HepG2 (cell line): Measurements from ENCODE around the gene ALOX12. TPM values are rescaled to one million over a fixed set of nuclear protein-coding genes. Genes with fewer than 3 reads are reported as not detected.

Source experiments
- ARNT2 ChIP-seq: sonication (generic); formaldehyde crosslinking; IDR thresholded peaks from 2 replicates; pipeline ENCODE4 v1.8.0; 2022; ENCODE audit warnings: mild to moderate bottlenecking, low read depth, missing genetic modification reagents, moderate library complexity
- GPN1 ChIP-seq: sonication (generic); formaldehyde crosslinking; IDR thresholded peaks from 2 replicates; pipeline ENCODE4 v1.5.1; 2020; ENCODE audit warnings: missing genetic modification reagents, borderline replicate concordance
- HBP1 ChIP-seq: IDR thresholded peaks from 2 replicates; pipeline ENCODE4 v1.6.1; 2016; ENCODE audit warnings: low read depth, control low read depth
- HNF4A ChIP-seq: sonication (generic); formaldehyde crosslinking; IDR thresholded peaks from 2 replicates; pipeline ENCODE4 v1.4.0; 2020; ENCODE audit warnings: missing genetic modification reagents
- KAT8 ChIP-seq: IDR thresholded peaks from 2 replicates; pipeline ENCODE4 v1.6.1; 2016; ENCODE audit warnings: missing genetic modification reagents, missing compliant biosample characterization
- KDM4B ChIP-seq: sonication (generic); formaldehyde crosslinking; IDR thresholded peaks from 2 replicates; pipeline ENCODE4 v1.4.0; 2020; ENCODE audit warnings: missing genetic modification reagents
- KDM5A ChIP-seq: fragments of 200-600 bp; sonication (generic); IDR thresholded peaks from 2 replicates; pipeline ENCODE4 v1.7.0; 2018; ENCODE audit warnings: antibody characterized with exemption, mild to moderate bottlenecking, low read length, borderline replicate concordance
- NFE2L1 ChIP-seq: sonication (generic); formaldehyde crosslinking; IDR thresholded peaks from 2 replicates; pipeline ENCODE4 v1.4.0; 2020; ENCODE audit warnings: missing genetic modification reagents, mild to moderate bottlenecking, borderline replicate concordance
- NFRKB ChIP-seq: fragments of 450-650 bp; IDR thresholded peaks from 2 replicates; pipeline ENCODE4 v1.6.1; 2017
- PITX1 ChIP-seq: sonication (generic); formaldehyde crosslinking; IDR thresholded peaks from 2 replicates; pipeline ENCODE4 v1.5.1; 2020; ENCODE audit warnings: mild to moderate bottlenecking, missing genetic modification reagents
- POLR2A ChIP-seq, 2 experiments: IDR thresholded peaks; 2 replicates each; pipeline ENCODE4 v1.6.1; 2011; ENCODE audit warnings: low read depth in 2 of 2, low read length in 2 of 2, mild to moderate bottlenecking in 1 of 2, moderate library complexity in 1 of 2; ENCODE audit not compliant: insufficient read depth in 1 of 2
- POLR2AphosphoS5 ChIP-seq: IDR thresholded peaks from 2 replicates; pipeline ENCODE4 v1.6.1; 2012; ENCODE audit warnings: low read depth, low read length
- RERE ChIP-seq: IDR thresholded peaks from 2 replicates; pipeline ENCODE4 v1.6.1; 2016; ENCODE audit warnings: low read depth, missing genetic modification reagents, missing compliant biosample characterization
- SPEN ChIP-seq: sonication (generic); formaldehyde crosslinking; IDR thresholded peaks from 2 replicates; pipeline ENCODE4 v1.5.1; 2020; ENCODE audit warnings: low read depth, mild to moderate bottlenecking, missing genetic modification reagents
- TFDP2 ChIP-seq: sonication (generic); formaldehyde crosslinking; IDR thresholded peaks from 2 replicates; pipeline ENCODE4 v1.4.0; 2020; ENCODE audit warnings: missing genetic modification reagents
- WIZ ChIP-seq: sonication (generic); formaldehyde crosslinking; IDR thresholded peaks from 2 replicates; pipeline ENCODE4 v1.5.1; 2020; ENCODE audit warnings: mild to moderate bottlenecking, missing genetic modification reagents
- ZFP41 ChIP-seq: sonication (generic); formaldehyde crosslinking; IDR thresholded peaks from 2 replicates; pipeline ENCODE4 v1.4.0; 2020; ENCODE audit warnings: mild to moderate bottlenecking, missing genetic modification reagents, borderline replicate concordance
- ZFP90 ChIP-seq: sonication (generic); formaldehyde crosslinking; IDR thresholded peaks from 2 replicates; pipeline ENCODE4 v1.8.0; 2022; ENCODE audit warnings: missing genetic modification reagents, mild to moderate bottlenecking, inconsistent platforms, borderline replicate concordance
- ZNF234 ChIP-seq: sonication (generic); formaldehyde crosslinking; conservative IDR thresholded peaks from 2 replicates; pipeline ENCODE4 v1.5.1; 2020; ENCODE audit warnings: mild to moderate bottlenecking, missing genetic modification reagents
- ZNF333 ChIP-seq: sonication (generic); formaldehyde crosslinking; IDR thresholded peaks from 2 replicates; pipeline ENCODE4 v1.4.0; 2020; ENCODE audit warnings: mild to moderate bottlenecking, missing genetic modification reagents, borderline replicate concordance
- ZNF543 ChIP-seq: sonication (generic); formaldehyde crosslinking; IDR thresholded peaks from 2 replicates; pipeline ENCODE4 v1.4.0; 2020; ENCODE audit warnings: mild to moderate bottlenecking, missing genetic modification reagents
- ZNF720 ChIP-seq: sonication (generic); formaldehyde crosslinking; IDR thresholded peaks from 2 replicates; pipeline ENCODE4 v1.4.0; 2020; ENCODE audit warnings: missing genetic modification reagents
- ZNF878 ChIP-seq: sonication (generic); formaldehyde crosslinking; IDR thresholded peaks from 2 replicates; pipeline ENCODE4 v1.8.1; 2023; ENCODE audit warnings: mild to moderate bottlenecking, missing genetic modification reagents, moderate library complexity
- polyA plus RNA-seq, 8 experiments: library from polyadenylated mRNA; depleted of rRNA in 3 of 8; stranded (reverse) in 7 of 8; unstranded in 1 of 8; fragments of >200 nt; fragmentation: Illumina TruSeq in 4 of 8; extraction: Trizol in 4 of 8; gene quantifications; 2 replicates each; pipeline versions ENCODE4 v1.2.1 to v1.2.3, GENCODE V29; 2011 to 2016; ENCODE audit warnings: low read depth in 4 of 8, missing spikeins in 1 of 8, mixed read lengths in 1 of 8; ENCODE audit not compliant: insufficient read depth in 1 of 8
- total RNA-seq, 5 experiments: library from RNA; depleted of rRNA; stranded (reverse); fragments of >200 nt; fragmentation: Illumina TruSeq; extraction: Trizol; gene quantifications; 2 replicates each; pipeline ENCODE4 v1.2.3, GENCODE V29; 2016; ENCODE audit warnings: low read depth in 1 of 5

Gene ALOX12
- total and polyA plus RNA-seq, 2 of the 13 experiments (the other 11 are each of a cell fraction or from before 2014, with no cell fraction given) = not detected

GRCh38 chr17:7014261-7014994, 18.6 kb downstream of the ALOX12 start (continued):
- TF ChIP-seq RERE (CRISPR knock-in tag) (peak; percentile 33; the same call in 1 of the 2 replicates), ZFP41 (CRISPR knock-in tag) (peak; percentile 80; the same call in 1 of the 2 replicates), TFDP2 (CRISPR knock-in tag) (peak; percentile 83), ZNF543 (CRISPR knock-in tag) (0 out of 2 replicates have a peak, but pooled peaks have one; percentile 55), NFE2L1 (CRISPR knock-in tag) (no peak), PITX1 (CRISPR knock-in tag) (peak; percentile 68), POLR2AphosphoS5 (peak; percentile 86), KDM5A (peak; percentile 43; the same call in 1 of the 2 replicates), ZNF720 (CRISPR knock-in tag) (no peak), SPEN (CRISPR knock-in tag) (peak; percentile 88), GPN1 (CRISPR knock-in tag) (no peak), KDM4B (CRISPR knock-in tag) (no peak), ZNF234 (CRISPR knock-in tag) (no peak), ARNT2 (CRISPR knock-in tag) (peak; percentile 54; the same call in 1 of the 2 replicates), POLR2A (IDR thresholded peaks at IDR 0.05; ENCODE audit: insufficient read depth in 1 of 2, low read depth in 2 of 2, low read length in 2 of 2) (peak; percentile 85 to 92), KAT8 (peak; percentile 91), ZFP90 (CRISPR knock-in tag) (no peak), ZNF333 (CRISPR knock-in tag) (0 out of 2 replicates have a peak, but pooled peaks have one; percentile 6), WIZ (no peak), HNF4A (CRISPR knock-in tag) (no peak), ZNF878 (CRISPR knock-in tag) (peak; percentile 49; the same call in 1 of the 2 replicates), NFRKB (no peak), HBP1 (no peak)
